ENCODE data around the gene PTCH1.

The PTCH1 gene

DNA sequence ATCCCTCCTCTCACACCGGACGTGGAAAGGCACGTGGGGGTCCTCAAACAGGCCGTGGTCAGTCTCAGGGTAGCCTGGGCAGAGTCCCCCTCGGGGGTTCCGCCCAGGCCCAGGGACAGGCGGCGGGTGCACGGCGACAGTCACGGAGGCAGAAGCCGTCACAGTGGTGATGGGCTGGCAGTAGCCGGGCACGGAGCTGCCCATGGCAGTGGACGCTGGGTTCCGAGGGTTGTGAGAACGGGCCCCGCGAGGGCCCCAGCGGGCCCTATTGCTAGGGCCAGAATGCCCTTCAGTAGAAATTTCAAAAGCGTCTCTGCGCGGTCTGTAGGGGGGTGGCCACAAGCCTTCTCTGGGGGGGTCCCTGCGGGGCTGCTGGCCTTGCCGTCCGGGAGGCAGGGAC is 69.8 kb downstream of the PTCH1 start:
- TF ChIP-seq, protein P1, sequence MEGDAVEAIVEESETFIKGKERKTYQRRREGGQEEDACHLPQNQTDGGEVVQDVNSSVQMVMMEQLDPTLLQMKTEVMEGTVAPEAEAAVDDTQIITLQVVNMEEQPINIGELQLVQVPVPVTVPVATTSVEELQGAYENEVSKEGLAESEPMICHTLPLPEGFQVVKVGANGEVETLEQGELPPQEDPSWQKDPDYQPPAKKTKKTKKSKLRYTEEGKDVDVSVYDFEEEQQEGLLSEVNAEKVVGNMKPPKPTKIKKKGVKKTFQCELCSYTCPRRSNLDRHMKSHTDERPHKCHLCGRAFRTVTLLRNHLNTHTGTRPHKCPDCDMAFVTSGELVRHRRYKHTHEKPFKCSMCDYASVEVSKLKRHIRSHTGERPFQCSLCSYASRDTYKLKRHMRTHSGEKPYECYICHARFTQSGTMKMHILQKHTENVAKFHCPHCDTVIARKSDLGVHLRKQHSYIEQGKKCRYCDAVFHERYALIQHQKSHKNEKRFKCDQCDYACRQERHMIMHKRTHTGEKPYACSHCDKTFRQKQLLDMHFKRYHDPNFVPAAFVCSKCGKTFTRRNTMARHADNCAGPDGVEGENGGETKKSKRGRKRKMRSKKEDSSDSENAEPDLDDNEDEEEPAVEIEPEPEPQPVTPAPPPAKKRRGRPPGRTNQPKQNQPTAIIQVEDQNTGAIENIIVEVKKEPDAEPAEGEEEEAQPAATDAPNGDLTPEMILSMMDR (conservative IDR thresholded peaks at IDR 0.05; ENCODE audit: low read depth) = no peak
- no peak overlapping the region for H3K27ac ChIP-seq
- POLR2A ChIA-PET (ENCODE audit: low non-redundant PET) = no interaction called here
- no peak for DNase-seq (ENCODE audit: low spot score)
- CTCF ChIA-PET = interaction anchor here (0.6 to 0.7 kb wide), 3 partner anchors 12 to 769 kb away, joined by 3 to 4 read pairs (median 3); no protein-coding TSS in a partner anchor

DNA sequence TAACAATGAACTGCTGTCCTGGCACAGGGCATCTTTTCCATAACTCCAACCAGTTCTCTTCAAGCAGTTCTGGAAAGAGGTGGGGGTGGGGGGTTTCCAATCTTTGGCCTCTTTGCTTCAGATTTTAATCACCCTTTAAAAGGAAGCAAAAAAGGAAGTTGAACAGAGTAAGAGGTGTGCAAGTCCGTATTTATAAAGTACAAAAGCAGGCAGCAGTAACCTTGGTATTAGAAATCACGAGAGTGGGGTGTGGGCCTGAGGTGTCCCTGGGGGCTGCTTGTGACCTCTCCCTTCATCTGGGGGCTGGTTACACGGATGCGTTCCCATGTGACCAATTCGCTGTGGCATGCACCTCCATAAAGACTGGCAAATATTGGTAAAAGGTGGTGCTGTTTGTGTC is 70.5 kb downstream of the PTCH1 start:
- TF ChIP-seq, protein P1 (conservative IDR thresholded peaks at IDR 0.05; ENCODE audit: low read depth) = no peak
- H3K27ac ChIP-seq = no peak overlapping the region
- DNase-seq (ENCODE audit: low spot score) = no peak
- ChIA-PET CTCF (interaction anchor here (0.7 kb wide), 2 partner anchors 11 to 633 kb away, joined by 3 to 4 read pairs; no protein-coding TSS in a partner anchor), POLR2A (ENCODE audit: low non-redundant PET) (no interaction called here)

DNA sequence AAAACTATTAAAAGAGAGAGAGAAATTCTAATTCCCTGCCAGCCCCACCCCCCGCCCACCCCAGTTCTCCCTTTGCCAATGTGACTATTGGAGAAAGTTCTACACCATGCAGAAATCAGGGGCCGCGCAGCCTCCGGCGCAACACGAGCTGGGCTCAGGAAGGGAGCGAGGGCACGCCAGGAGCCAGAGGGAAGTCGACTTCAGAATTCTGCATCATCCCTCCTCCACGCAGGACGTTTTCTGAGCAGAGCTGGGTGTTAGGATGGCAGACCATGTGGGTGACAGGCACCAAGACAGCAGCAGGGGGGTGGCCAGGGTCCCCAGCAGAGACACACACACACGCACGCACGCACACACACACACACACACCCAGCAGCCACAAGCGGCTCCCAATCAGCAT is 72.6 kb downstream of the PTCH1 start:
- TF ChIP-seq, protein P1 (conservative IDR thresholded peaks at IDR 0.05; ENCODE audit: low read depth) = no peak
- CTCF ChIA-PET = no interaction called here
- no peak overlapping the region for H3K27ac ChIP-seq
- no peak for DNase-seq (ENCODE audit: low spot score)
- POLR2A ChIA-PET (ENCODE audit: low non-redundant PET) = no interaction called here

DNA sequence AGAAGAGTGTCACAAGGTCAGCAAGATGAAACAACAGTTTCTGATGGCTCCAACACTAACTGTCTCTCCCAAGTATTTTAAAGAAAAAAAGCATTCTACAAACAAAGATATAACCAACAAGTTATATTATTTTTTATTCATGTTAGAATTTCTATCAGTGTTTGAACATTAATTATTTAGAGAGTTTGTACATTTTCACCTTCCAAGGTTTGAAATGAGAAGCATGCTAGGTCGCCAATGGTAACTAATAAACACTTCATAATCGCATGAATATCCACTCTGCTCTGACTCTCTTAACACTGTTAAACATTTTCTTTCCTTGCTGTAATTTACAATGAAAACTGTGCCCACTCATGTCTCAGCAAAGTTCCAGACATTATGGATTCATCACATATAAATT is 73.5 kb downstream of the PTCH1 start:
- ChIA-PET POLR2A (ENCODE audit: low non-redundant PET) (no interaction called here), CTCF (interaction anchor here (0.6 kb wide), 1 partner anchor 13 kb away, joined by 4 read pairs; no protein-coding TSS in a partner anchor)
- no peak overlapping the region for H3K27ac ChIP-seq
- DNase-seq (ENCODE audit: low spot score) = no peak
- TF ChIP-seq, protein P1 (conservative IDR thresholded peaks at IDR 0.05; ENCODE audit: low read depth) = no peak

DNA sequence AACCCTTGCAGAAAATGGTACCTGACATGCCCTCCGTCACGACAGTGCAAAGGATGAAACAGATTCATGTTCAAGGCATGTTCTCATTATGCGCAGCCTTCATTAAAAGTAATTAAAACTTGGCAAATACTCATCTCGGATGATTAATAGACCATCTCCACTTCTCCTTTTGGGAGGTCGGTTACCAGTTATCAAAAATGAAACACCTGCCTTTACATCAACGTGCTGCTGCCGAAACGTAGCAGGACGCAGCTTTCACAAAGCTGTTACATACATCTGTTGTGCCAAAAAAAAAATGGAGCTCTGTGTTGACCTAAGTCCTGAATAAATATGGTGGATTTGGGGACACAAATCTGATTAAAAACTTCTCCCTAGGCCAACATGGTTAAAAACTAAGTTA is 75.7 kb downstream of the PTCH1 start:
- TF ChIP-seq, protein P1 (conservative IDR thresholded peaks at IDR 0.05; ENCODE audit: low read depth) = no peak
- POLR2A ChIA-PET (ENCODE audit: low non-redundant PET) = interaction anchor here (0.6 kb wide), 1 partner anchor 745 kb away, joined by 3 read pairs; no protein-coding TSS in a partner anchor
- DNase-seq (ENCODE audit: low spot score) = no peak

DNA sequence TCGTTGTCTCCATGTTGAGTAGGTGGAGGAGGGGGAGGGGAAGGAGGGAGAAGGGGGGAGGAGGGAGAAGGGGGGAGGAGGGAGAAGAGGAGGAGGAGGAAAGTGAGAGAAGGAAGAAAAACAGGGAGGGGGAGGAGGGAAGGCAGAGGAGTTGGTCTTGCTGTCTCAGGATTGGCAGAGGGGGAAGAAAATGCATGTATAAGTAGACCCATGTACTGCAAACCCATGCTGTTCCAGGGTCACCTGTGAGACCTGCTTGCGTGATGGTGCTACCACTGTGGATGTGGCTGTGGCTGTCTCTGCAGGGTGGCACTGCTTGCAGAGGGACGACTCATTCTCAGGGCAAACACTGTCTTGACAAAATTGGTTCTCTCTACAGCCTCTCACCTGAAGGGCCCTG is 76.3 kb downstream of the PTCH1 start:
- TF ChIP-seq, protein P1 (conservative IDR thresholded peaks at IDR 0.05; ENCODE audit: low read depth) = no peak
- ChIA-PET CTCF (interaction anchor here (0.6 kb wide), 1 partner anchor 573 kb away, joined by 3 read pairs; no protein-coding TSS in a partner anchor), POLR2A (ENCODE audit: low non-redundant PET) (no interaction called here)
- no peak overlapping the region for H3K27ac ChIP-seq
- no peak for DNase-seq (ENCODE audit: low spot score)

More for the DNA sequence above, 75.7 kb downstream of the PTCH1 start:
- CTCF ChIA-PET = no interaction called here
- no peak overlapping the region for H3K27ac ChIP-seq

Measured in RWPE1 (cell line).